HepG2 (cell line): ENCODE measurements around the gene PTK7. TPM values are rescaled to one million over a fixed set of nuclear protein-coding genes. Genes with fewer than 3 reads are reported as not detected.

ENCODE experiments used
- ATF5 ChIP-seq: sonication (generic); formaldehyde crosslinking; IDR thresholded peaks from 2 replicates; pipeline ENCODE4 v1.4.0; 2020; ENCODE audit warnings: mild to moderate bottlenecking, low read depth, missing genetic modification reagents
- CSRNP2 ChIP-seq: sonication (generic); formaldehyde crosslinking; conservative IDR thresholded peaks from 2 replicates; pipeline ENCODE4 v1.8.0; 2022; ENCODE audit warnings: low read depth, missing genetic modification reagents
- DBP ChIP-seq: sonication (generic); formaldehyde crosslinking; IDR thresholded peaks from 2 replicates; pipeline ENCODE4 v1.4.0; 2020; ENCODE audit warnings: missing genetic modification reagents; ENCODE audit errors: not compliant biosample characterization
- EEA1 ChIP-seq: sonication (generic); formaldehyde crosslinking; IDR thresholded peaks from 2 replicates; pipeline ENCODE4 v1.5.1; 2020; ENCODE audit warnings: mild to moderate bottlenecking, missing genetic modification reagents, borderline replicate concordance
- HIVEP1 ChIP-seq: sonication (generic); formaldehyde crosslinking; IDR thresholded peaks from 2 replicates; pipeline ENCODE4 v1.4.0; 2020; ENCODE audit warnings: mild to moderate bottlenecking, missing genetic modification reagents
- HNF4G ChIP-seq, 2 experiments: sonication (generic) in 1 of 2; formaldehyde crosslinking in 1 of 2; IDR thresholded peaks; 2 replicates each; pipeline versions ENCODE4 v1.4.0 to v1.6.1; 2011 to 2020; ENCODE audit warnings: borderline replicate concordance in 2 of 2, low read depth in 2 of 2, mild to moderate bottlenecking in 2 of 2, low read length in 1 of 2, missing genetic modification reagents in 1 of 2, moderate library complexity in 1 of 2
- IKZF1 ChIP-seq: fragments of 450-650 bp; IDR thresholded peaks from 2 replicates; pipeline ENCODE4 v1.7.1; 2016
- KDM1A ChIP-seq: IDR thresholded peaks from 2 replicates; pipeline ENCODE4 v1.6.1; 2016; ENCODE audit warnings: missing compliant biosample characterization
- LBX2 ChIP-seq: sonication (generic); formaldehyde crosslinking; IDR thresholded peaks from 2 replicates; pipeline ENCODE4 v1.5.0; 2020; ENCODE audit warnings: missing genetic modification reagents, mild to moderate bottlenecking, borderline replicate concordance
- MAF1 ChIP-seq: sonication (generic); formaldehyde crosslinking; IDR thresholded peaks from 2 replicates; pipeline ENCODE4 v1.5.0; 2020; ENCODE audit warnings: missing genetic modification reagents, borderline replicate concordance
- NCOA5 ChIP-seq: sonication (generic); formaldehyde crosslinking; IDR thresholded peaks from 2 replicates; pipeline ENCODE4 v1.4.0; 2020; ENCODE audit warnings: missing genetic modification reagents
- POGK ChIP-seq: sonication (generic); formaldehyde crosslinking; conservative IDR thresholded peaks from 2 replicates; pipeline ENCODE4 v1.8.0; 2022; ENCODE audit warnings: mild to moderate bottlenecking, moderate library complexity, missing genetic modification reagents
- SMYD3 ChIP-seq: sonication (generic); formaldehyde crosslinking; IDR thresholded peaks from 2 replicates; pipeline ENCODE4 v1.8.1; 2023; ENCODE audit warnings: mild to moderate bottlenecking, missing genetic modification reagents
- TARDBP ChIP-seq: sonication (generic); formaldehyde crosslinking; IDR thresholded peaks from 2 replicates; pipeline ENCODE4 v1.8.0; 2022; ENCODE audit warnings: mild to moderate bottlenecking, missing genetic modification reagents
- TCF7L2 ChIP-seq: IDR thresholded peaks from 2 replicates; pipeline ENCODE4 v1.6.1; 2011; ENCODE audit warnings: mild to moderate bottlenecking, low read depth, low read length, moderate library complexity
- TMF1 ChIP-seq: sonication (generic); formaldehyde crosslinking; IDR thresholded peaks from 2 replicates; pipeline ENCODE4 v1.8.1; 2022; ENCODE audit warnings: low read depth, missing genetic modification reagents
- TOPORS ChIP-seq: sonication (generic); formaldehyde crosslinking; IDR thresholded peaks from 2 replicates; pipeline ENCODE4 v1.8.0; 2023; ENCODE audit warnings: mild to moderate bottlenecking, missing genetic modification reagents
- ZFP82 ChIP-seq: sonication (generic); formaldehyde crosslinking; IDR thresholded peaks from 2 replicates; pipeline ENCODE4 v1.5.1; 2020; ENCODE audit warnings: mild to moderate bottlenecking, missing genetic modification reagents, borderline replicate concordance
- ZNF10 ChIP-seq: sonication (generic); formaldehyde crosslinking; IDR thresholded peaks from 2 replicates; pipeline ENCODE4 v1.4.0; 2020; ENCODE audit warnings: mild to moderate bottlenecking, low read depth, missing genetic modification reagents, borderline replicate concordance
- ZNF513 ChIP-seq: sonication (generic); formaldehyde crosslinking; conservative IDR thresholded peaks from 2 replicates; pipeline ENCODE4 v1.5.0; 2020; ENCODE audit warnings: missing genetic modification reagents
- ZNF841 ChIP-seq: sonication (generic); formaldehyde crosslinking; IDR thresholded peaks from 2 replicates; pipeline ENCODE4 v1.8.1; 2023; ENCODE audit warnings: missing genetic modification reagents, borderline replicate concordance
- polyA plus RNA-seq, 8 experiments: library from polyadenylated mRNA; depleted of rRNA in 3 of 8; stranded (reverse) in 7 of 8; unstranded in 1 of 8; fragments of >200 nt; fragmentation: Illumina TruSeq in 4 of 8; extraction: Trizol in 4 of 8; gene quantifications; 2 replicates each; pipeline versions ENCODE4 v1.2.1 to v1.2.3, GENCODE V29; 2011 to 2016; ENCODE audit warnings: low read depth in 4 of 8, missing spikeins in 1 of 8, mixed read lengths in 1 of 8; ENCODE audit not compliant: insufficient read depth in 1 of 8
- total RNA-seq, 5 experiments: library from RNA; depleted of rRNA; stranded (reverse); fragments of >200 nt; fragmentation: Illumina TruSeq; extraction: Trizol; gene quantifications; 2 replicates each; pipeline ENCODE4 v1.2.3, GENCODE V29; 2016; ENCODE audit warnings: low read depth in 1 of 5

PTK7 gene
- total and polyA plus RNA-seq, 2 of the 13 experiments (the other 11 are each of a cell fraction or from before 2014, with no cell fraction given) = 98.5 to 99.8 TPM

- no peak for TF ChIP-seq ZFP82 (CRISPR knock-in tag)
- peak; percentile 80; the same call in 1 of the 2 replicates for TF ChIP-seq EEA1 (CRISPR knock-in tag)
- TF ChIP-seq HNF4G (IDR thresholded peaks at IDR 0.05; ENCODE audit: borderline replicate concordance, low read depth, low read length) = no peak
- TF ChIP-seq HNF4G (CRISPR knock-in tag; IDR thresholded peaks at IDR 0.05; ENCODE audit: borderline replicate concordance, low read depth) = peak; percentile 56; the same call in 1 of the 2 replicates
- TF ChIP-seq TCF7L2 = no peak
- no peak for TF ChIP-seq ZNF841 (CRISPR knock-in tag)
- TF ChIP-seq ZNF10 = no peak
- TF ChIP-seq NCOA5 (CRISPR knock-in tag) = no peak
- no peak for TF ChIP-seq IKZF1
- TF ChIP-seq LBX2 (CRISPR knock-in tag) = no peak; the same call in 1 of the 2 replicates
- TF ChIP-seq ZNF513 (CRISPR knock-in tag) = 0 out of 2 replicates have a peak, but pooled peaks have one; percentile 52
- no peak for TF ChIP-seq DBP (CRISPR knock-in tag)
- peak; percentile 83; the same call in 1 of the 2 replicates for TF ChIP-seq HIVEP1 (CRISPR knock-in tag)
- no peak for TF ChIP-seq MAF1 (CRISPR knock-in tag)
- peak; percentile 96 for TF ChIP-seq TARDBP (CRISPR knock-in tag)
- no peak for TF ChIP-seq CSRNP2
- TF ChIP-seq POGK (CRISPR knock-in tag) = peak; percentile 91
- TF ChIP-seq TMF1 (CRISPR knock-in tag) = 0 out of 2 replicates have a peak, but pooled peaks have one; percentile 66
- TF ChIP-seq KDM1A (CRISPR knock-in tag) = peak; percentile 33; the same call in 1 of the 2 replicates
- TF ChIP-seq TOPORS (CRISPR knock-in tag) = peak; percentile 68; the same call in 1 of the 2 replicates
- TF ChIP-seq ATF5 (CRISPR knock-in tag) = no peak
- no peak for TF ChIP-seq SMYD3
Observed at GRCh38 chr6:43181942-43182860, 106.1 kb downstream of the PTK7 start, which contains the start of gene CUL9 (continued).
